SK-N-SH (cell line): Measurements from ENCODE around the gene USP12. TPM values are rescaled to one million over a fixed set of nuclear protein-coding genes. Genes with fewer than 3 reads are reported as not detected.

ENCODE experiments used
- CTCF ChIA-PET: fragments of 300-600, 350-600 bp; formaldehyde crosslinking; extraction: SDS; loops from one replicate; lab custom pipeline; 2021; lab: Yijun Ruan, JAX
- POLR2A ChIA-PET: fragments of 350-600 bp; sonication (Branson Sonifier 250); formaldehyde crosslinking; extraction: SDS; loops from one replicate; lab custom pipeline; 2020; ENCODE audit warnings: antibody characterized with exemption, inconsistent platforms; lab: Yijun Ruan, JAX
- DNase-seq: peaks from one replicate; pipeline ENCODE4 v3.0.0; 2012
- H2AFZ ChIP-seq: fragments of 200-600 bp; sonication (generic); 2 replicates; pipeline ENCODE4 v1.8.1; 2016; ENCODE audit warnings: antibody characterized with exemption, mild to moderate bottlenecking, low read depth
- H3F3A ChIP-seq: fragments of 200-600 bp; sonication (generic); replicated peaks from 2 replicates; pipeline ENCODE3; 2016; ENCODE audit warnings: antibody characterized with exemption, mild to moderate bottlenecking; ENCODE audit not compliant: insufficient read depth
- H3K27ac ChIP-seq, 2 experiments: fragments of 200-500 bp in 1 of 2; fragments of 200-600 bp in 1 of 2; sonication (Bioruptor generic) in 1 of 2; sonication (generic), shearing (Covaris generic) in 1 of 2; 2 replicates each; pipeline versions ENCODE4 v1.5.1 to v1.6.1; 2014 to 2016; ENCODE audit warnings: low read depth in 2 of 2, inconsistent platforms in 1 of 2, low read length in 1 of 2, mild to moderate bottlenecking in 1 of 2, mixed read lengths in 1 of 2
- H3K27me3 ChIP-seq: fragments of 200-600 bp; sonication (generic), shearing (Covaris generic); 2 replicates; pipeline ENCODE4 v1.6.1; 2016; ENCODE audit warnings: mixed run types; ENCODE audit not compliant: insufficient read depth
- H3K36me3 ChIP-seq, 2 experiments: fragments of 200-500 bp in 1 of 2; fragments of 200-600 bp in 1 of 2; sonication (Bioruptor generic) in 1 of 2; sonication (generic) in 1 of 2; replicated peaks in 1 of 2; 2 replicates each; pipeline versions ENCODE3 to v1.5.1; 2014 to 2016; ENCODE audit warnings: low read length in 1 of 2, mild to moderate bottlenecking in 1 of 2; ENCODE audit not compliant: insufficient read depth in 2 of 2, control insufficient read depth in 1 of 2
- H3K4me1 ChIP-seq, 2 experiments: fragments of 200-500 bp in 1 of 2; fragments of 200-600 bp in 1 of 2; sonication (Bioruptor generic) in 1 of 2; sonication (generic), shearing (Covaris generic) in 1 of 2; 2 replicates each; pipeline versions ENCODE4 v1.5.1 to v1.6.1; 2014 to 2016; ENCODE audit warnings: low read depth in 1 of 2, low read length in 1 of 2, mixed run types in 1 of 2; ENCODE audit not compliant: insufficient read depth in 2 of 2, control insufficient read depth in 1 of 2
- H3K4me2 ChIP-seq: fragments of 200-600 bp; sonication (generic), shearing (Covaris generic); 2 replicates; pipeline ENCODE4 v1.6.1; 2017; ENCODE audit warnings: mixed run types
- H3K4me3 ChIP-seq, 2 experiments: fragments of 200-500 bp in 1 of 2; fragments of 200-600 bp in 1 of 2; sonication (Bioruptor generic) in 1 of 2; sonication (generic), shearing (Covaris generic) in 1 of 2; 2 replicates each; pipeline versions ENCODE4 v1.5.1 to v1.8.1; 2014 to 2016; ENCODE audit warnings: low read depth in 2 of 2, inconsistent platforms in 1 of 2, low read length in 1 of 2, mild to moderate bottlenecking in 1 of 2, mixed read lengths in 1 of 2, moderate library complexity in 1 of 2
- H3K79me2 ChIP-seq: fragments of 200-600 bp; sonication (generic); 2 replicates; pipeline ENCODE4 v1.8.1; 2017; ENCODE audit warnings: mild to moderate bottlenecking; ENCODE audit not compliant: insufficient read depth
- H3K9ac ChIP-seq: fragments of 200-600 bp; sonication (generic); 2 replicates; pipeline ENCODE4 v1.6.1; 2017; ENCODE audit warnings: mixed run types
- H3K9me2 ChIP-seq: fragments of 200-600 bp; sonication (generic); 2 replicates; pipeline ENCODE4 v1.6.1; 2017; ENCODE audit warnings: mixed run types
- H3K9me3 ChIP-seq: fragments of 200-600 bp; sonication (generic); 2 replicates; pipeline ENCODE4 v1.6.1; 2017; ENCODE audit warnings: mixed run types, mild to moderate bottlenecking, moderate library complexity
- H4K20me1 ChIP-seq: fragments of 200-600 bp; sonication (generic); 2 replicates; pipeline ENCODE4 v1.6.1; 2017; ENCODE audit warnings: mild to moderate bottlenecking, mixed run types; ENCODE audit not compliant: insufficient read depth
- CHD2 ChIP-seq: fragments of 150-350 bp; IDR thresholded peaks from 2 replicates; pipeline ENCODE4 v1.6.1; 2018; ENCODE audit warnings: low read length; ENCODE audit not compliant: partially characterized antibody
- CTCF ChIP-seq: fragments of 200-600 bp; sonication (generic); IDR thresholded peaks from 2 replicates; pipeline ENCODE4 v1.6.1; 2017; ENCODE audit warnings: antibody characterized with exemption, mild to moderate bottlenecking, moderate library complexity
- ELF1 ChIP-seq: IDR thresholded peaks from 2 replicates; pipeline ENCODE4 v1.4.0; 2012
- FOXM1 ChIP-seq: IDR thresholded peaks from 2 replicates; pipeline ENCODE4 v1.4.0; 2012; ENCODE audit warnings: low read depth, mild to moderate bottlenecking
- GABPA ChIP-seq: IDR thresholded peaks from 2 replicates; pipeline ENCODE4 v1.4.0; 2012; ENCODE audit warnings: low read depth, mild to moderate bottlenecking
- JUND ChIP-seq: IDR thresholded peaks from 2 replicates; pipeline ENCODE4 v1.4.0; 2012
- MEF2A ChIP-seq: IDR thresholded peaks from 2 replicates; pipeline ENCODE4 v1.4.0; 2012; ENCODE audit warnings: low read depth, borderline replicate concordance
- MXI1 ChIP-seq: IDR thresholded peaks from 2 replicates; pipeline ENCODE4 v1.6.1; 2012; ENCODE audit warnings: mild to moderate bottlenecking, low read depth, low read length, improper control_type of control experiment
- NFIC ChIP-seq: IDR thresholded peaks from 2 replicates; pipeline ENCODE4 v1.4.0; 2012; ENCODE audit warnings: borderline replicate concordance
- RAD21 ChIP-seq: IDR thresholded peaks from 2 replicates; pipeline ENCODE4 v1.6.1; 2012; ENCODE audit warnings: mild to moderate bottlenecking, low read length
- RCOR1 ChIP-seq: fragments of 150-350 bp; IDR thresholded peaks from 2 replicates; pipeline ENCODE4 v1.6.1; 2017; ENCODE audit warnings: antibody characterized with exemption, low read length
- REST ChIP-seq: IDR thresholded peaks from 2 replicates; pipeline ENCODE4 v1.6.1; 2012; ENCODE audit warnings: mild to moderate bottlenecking, low read depth, low read length, moderate library complexity
- RFX5 ChIP-seq: IDR thresholded peaks from 2 replicates; pipeline ENCODE4 v1.6.1; 2012; ENCODE audit warnings: mild to moderate bottlenecking, improper control_type of control experiment, low read length
- RXRA ChIP-seq: IDR thresholded peaks from 2 replicates; pipeline ENCODE4 v1.4.0; 2012; ENCODE audit warnings: low read depth, mild to moderate bottlenecking, borderline replicate concordance
- SMC3 ChIP-seq: IDR thresholded peaks from 2 replicates; pipeline ENCODE4 v1.6.1; 2012; ENCODE audit warnings: low read depth, low read length, improper control_type of control experiment
- TAF1 ChIP-seq: IDR thresholded peaks from 2 replicates; pipeline ENCODE4 v1.6.1; 2012; ENCODE audit warnings: low read depth, mild to moderate bottlenecking, low read length, moderate library complexity, borderline replicate concordance
- TCF12 ChIP-seq: IDR thresholded peaks from 2 replicates; pipeline ENCODE4 v1.4.0; 2012
- USF1 ChIP-seq: IDR thresholded peaks from 2 replicates; pipeline ENCODE4 v1.4.0; 2012; ENCODE audit warnings: low read depth, borderline replicate concordance
- USF2 ChIP-seq: fragments of 150-350 bp; IDR thresholded peaks from 2 replicates; pipeline ENCODE4 v1.6.1; 2017; ENCODE audit warnings: antibody characterized with exemption, low read length, low read depth, borderline replicate concordance
- YY1 ChIP-seq: IDR thresholded peaks from 2 replicates; pipeline ENCODE4 v1.4.0; 2012; ENCODE audit warnings: low read depth, mild to moderate bottlenecking
- WGBS: methylation state at CpG from one replicate; pipeline ENCODE4 v1.1.6; 2017; ENCODE audit warnings: low lambda C conversion rate; 5-methylcytosine and 5-hydroxymethylcytosine counted together
- polyA plus RNA-seq, 3 experiments: library from polyadenylated mRNA; depleted of rRNA; stranded (reverse); fragments of >200 nt; gene quantifications; 2 replicates each; pipeline ENCODE4 v1.2.3, GENCODE V29; 2012

USP12 gene
- polyA plus RNA-seq, 1 of the 3 experiments (the other 2 are of a cell fraction) = 5.0 TPM

- no peaks in the 10 kb centered on the region for H3K27me3 ChIP-seq
- H3K4me3 ChIP-seq = no peak overlapping the region
- H3F3A ChIP-seq = no peaks in the 10 kb centered on the region
- H3K36me3 ChIP-seq = peaks cover 16 to 18% of the 10 kb centered on the region in 2 experiments
- no peaks in the 10 kb centered on the region for H3K9me2 ChIP-seq
- no peak overlapping the region for H2AFZ ChIP-seq
- H3K4me1 ChIP-seq = no peaks in the 10 kb centered on the region; a peak in 1 of 4 replicates
- no peak for DNase-seq
- no peak overlapping the region for H3K9ac ChIP-seq
- no peak overlapping the region for H3K4me2 ChIP-seq
- TF ChIP-seq NFIC = no peak
- no peak for TF ChIP-seq JUND
- no peak for TF ChIP-seq USF1
- no peak for TF ChIP-seq REST
- no peak for TF ChIP-seq MXI1
- no peak for TF ChIP-seq CHD2
- no peak for TF ChIP-seq RFX5
- TF ChIP-seq TCF12 = no peak
- TF ChIP-seq RXRA = no peak
- TF ChIP-seq TAF1 = no peak
- no peaks in the 10 kb centered on the region for H3K9me3 ChIP-seq
- CTCF ChIA-PET = no interaction called here
- H3K27ac ChIP-seq = no peak overlapping the region
- POLR2A ChIA-PET = no interaction called here
- peaks cover 74% of the 10 kb centered on the region for H3K79me2 ChIP-seq
- 95% methylated on average over 4 of the region's 4 CpGs for WGBS
- H4K20me1 ChIP-seq = peaks cover 39% of the 10 kb centered on the region
Observed at GRCh38 chr13:27113436-27113835, 58.2 kb downstream of the USP12 start.

GRCh38 chr13:27112006-27112405 is 59.6 kb downstream of the USP12 start:
- CTCF ChIA-PET = no interaction called here
- H4K20me1 ChIP-seq = peaks cover 24% of the 10 kb centered on the region
- peaks cover 16 to 18% of the 10 kb centered on the region in 2 experiments for H3K36me3 ChIP-seq
- TF ChIP-seq ELF1 = no peak
- TF ChIP-seq YY1 = no peak
- TF ChIP-seq USF1 = no peak
- no peak for TF ChIP-seq CTCF
- TF ChIP-seq GABPA = no peak
- TF ChIP-seq TCF12 = no peak
- no peak for TF ChIP-seq USF2
- TF ChIP-seq RCOR1 = no peak
- no peak for TF ChIP-seq RAD21
- TF ChIP-seq FOXM1 = no peak
- no peak for TF ChIP-seq SMC3
- no peak for TF ChIP-seq RFX5
- TF ChIP-seq MEF2A = no peak
- no peaks in the 10 kb centered on the region for H3K9me2 ChIP-seq
- POLR2A ChIA-PET = no interaction called here
- no peak overlapping the region for H3K4me2 ChIP-seq
- no peaks in the 10 kb centered on the region for H3K4me1 ChIP-seq
- H3K27ac ChIP-seq = no peak overlapping the region
- peaks cover 67% of the 10 kb centered on the region for H3K79me2 ChIP-seq
- no peak overlapping the region for H3K9ac ChIP-seq
- DNase-seq = no peak
- no peaks in the 10 kb centered on the region for H3K27me3 ChIP-seq
- H2AFZ ChIP-seq = no peak overlapping the region
- H3K9me3 ChIP-seq = no peaks in the 10 kb centered on the region
- no peaks in the 10 kb centered on the region for H3F3A ChIP-seq
- no peak overlapping the region for H3K4me3 ChIP-seq
